ENCODE data around the gene C3orf20.

C3orf20 gene

DNA sequence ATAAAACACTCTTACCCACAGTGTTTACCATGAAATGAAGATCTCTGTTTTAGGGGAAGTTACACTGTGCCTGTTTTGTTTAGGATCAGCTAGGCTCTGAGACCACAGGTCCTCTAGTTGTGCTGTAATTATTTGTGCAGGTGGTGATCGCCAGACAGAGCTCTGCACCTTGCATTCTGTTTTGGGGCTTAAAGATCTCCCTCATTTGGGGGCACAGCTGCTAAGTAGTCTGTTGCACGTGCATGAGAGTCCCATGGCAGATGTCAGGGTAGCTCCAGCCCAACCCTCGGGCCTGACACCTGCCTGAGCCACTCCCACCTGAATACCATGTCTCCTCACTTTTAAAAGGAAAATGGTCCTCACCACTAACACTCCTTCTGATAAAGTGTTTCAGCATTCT lies 12.4 kb downstream of the C3orf20 start:
- Mint-ChIP-seq H3K4me3 (no peak overlapping the region), H3K27me3 (ENCODE audit: low read depth, poor library complexity) (peaks cover 50% of the 10 kb centered on the region), H3K27ac (no peak overlapping the region), H3K36me3 (ENCODE audit: low read depth) (no peaks in the 10 kb centered on the region), H3K4me1 (peaks cover 9% of the 10 kb centered on the region), H3K9me3 (peaks cover 5% of the 10 kb centered on the region)
- TF ChIP-seq, protein P1, sequence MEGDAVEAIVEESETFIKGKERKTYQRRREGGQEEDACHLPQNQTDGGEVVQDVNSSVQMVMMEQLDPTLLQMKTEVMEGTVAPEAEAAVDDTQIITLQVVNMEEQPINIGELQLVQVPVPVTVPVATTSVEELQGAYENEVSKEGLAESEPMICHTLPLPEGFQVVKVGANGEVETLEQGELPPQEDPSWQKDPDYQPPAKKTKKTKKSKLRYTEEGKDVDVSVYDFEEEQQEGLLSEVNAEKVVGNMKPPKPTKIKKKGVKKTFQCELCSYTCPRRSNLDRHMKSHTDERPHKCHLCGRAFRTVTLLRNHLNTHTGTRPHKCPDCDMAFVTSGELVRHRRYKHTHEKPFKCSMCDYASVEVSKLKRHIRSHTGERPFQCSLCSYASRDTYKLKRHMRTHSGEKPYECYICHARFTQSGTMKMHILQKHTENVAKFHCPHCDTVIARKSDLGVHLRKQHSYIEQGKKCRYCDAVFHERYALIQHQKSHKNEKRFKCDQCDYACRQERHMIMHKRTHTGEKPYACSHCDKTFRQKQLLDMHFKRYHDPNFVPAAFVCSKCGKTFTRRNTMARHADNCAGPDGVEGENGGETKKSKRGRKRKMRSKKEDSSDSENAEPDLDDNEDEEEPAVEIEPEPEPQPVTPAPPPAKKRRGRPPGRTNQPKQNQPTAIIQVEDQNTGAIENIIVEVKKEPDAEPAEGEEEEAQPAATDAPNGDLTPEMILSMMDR (IDR thresholded peaks at IDR 0.05) = no peak
- no peak for DNase-seq

DNA sequence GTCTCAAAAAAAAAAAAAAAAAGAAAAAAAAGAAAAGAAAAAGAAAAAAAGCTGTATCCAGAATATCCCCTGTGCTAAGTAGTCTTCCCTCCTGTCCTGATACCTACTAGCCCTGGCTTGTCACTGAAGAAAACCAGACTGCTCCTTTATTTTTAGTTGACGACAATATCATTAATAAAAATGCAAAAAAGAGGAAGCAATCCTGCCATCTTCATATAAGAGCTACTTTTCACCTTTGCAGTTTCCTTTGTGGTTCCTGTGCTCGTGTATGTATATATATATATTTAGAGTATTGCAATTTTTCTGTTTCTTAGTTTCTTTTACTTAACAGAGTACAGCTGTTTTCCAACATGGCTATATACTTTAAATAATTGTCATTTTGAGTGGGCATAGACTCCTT lies 13.6 kb downstream of the C3orf20 start:
- no peak overlapping the region for H3K4me3 Mint-ChIP-seq
- peaks cover 9% of the 10 kb centered on the region for H3K4me1 Mint-ChIP-seq
- TF ChIP-seq, protein P1 (IDR thresholded peaks at IDR 0.05) = no peak
- H3K9me3 Mint-ChIP-seq = peaks cover 16% of the 10 kb centered on the region
- H3K27ac Mint-ChIP-seq = no peak overlapping the region
- H3K36me3 Mint-ChIP-seq (ENCODE audit: low read depth) = no peaks in the 10 kb centered on the region
- H3K27me3 Mint-ChIP-seq (ENCODE audit: low read depth, poor library complexity) = peaks cover 54% of the 10 kb centered on the region
- no peak for DNase-seq

DNA sequence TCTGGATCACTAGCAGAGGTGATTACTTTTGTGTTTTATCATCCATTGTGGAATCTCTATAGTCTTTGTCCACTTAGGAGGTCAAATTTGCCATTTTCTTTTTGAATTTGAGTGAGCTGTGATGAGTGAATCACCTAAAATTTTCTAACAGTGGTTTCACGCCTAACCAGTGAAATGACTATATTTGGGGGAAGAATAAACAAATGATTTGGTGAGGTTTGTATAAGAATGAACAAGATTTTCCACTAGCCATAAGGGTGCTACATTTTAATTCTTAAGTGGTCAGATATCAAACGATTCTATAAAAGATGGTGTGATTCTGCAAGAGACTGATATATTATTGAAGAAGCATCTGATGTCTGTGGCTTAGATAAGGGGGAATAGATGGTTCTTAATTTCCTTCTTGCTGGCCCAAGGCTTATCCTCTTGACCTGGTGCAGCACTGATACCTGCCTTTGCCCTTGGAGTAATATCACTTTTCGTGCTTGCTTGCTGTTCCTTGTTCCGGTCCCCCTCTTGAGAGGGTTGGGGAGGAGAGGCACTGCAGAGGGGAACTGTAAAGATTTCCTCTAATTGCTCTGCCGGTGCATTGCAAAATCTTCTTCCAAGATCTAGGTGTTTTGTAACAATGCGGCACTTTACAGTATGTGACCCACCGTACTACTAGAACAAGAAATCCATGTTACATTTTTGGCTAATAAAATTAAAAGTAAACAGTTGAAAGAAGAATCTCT lies 14.5 kb downstream of the C3orf20 start:
- Mint-ChIP-seq H3K27ac (peak overlapping the region; percentile 82), H3K4me3 (no peak overlapping the region), H3K36me3 (ENCODE audit: low read depth) (no peaks in the 10 kb centered on the region), H3K4me1 (peaks cover 9% of the 10 kb centered on the region), H3K9me3 (peaks cover 25% of the 10 kb centered on the region), H3K27me3 (ENCODE audit: low read depth, poor library complexity) (peaks cover 55% of the 10 kb centered on the region)
- DNase-seq = no peak
- TF ChIP-seq, protein P1 (IDR thresholded peaks at IDR 0.05) = no peak

DNA sequence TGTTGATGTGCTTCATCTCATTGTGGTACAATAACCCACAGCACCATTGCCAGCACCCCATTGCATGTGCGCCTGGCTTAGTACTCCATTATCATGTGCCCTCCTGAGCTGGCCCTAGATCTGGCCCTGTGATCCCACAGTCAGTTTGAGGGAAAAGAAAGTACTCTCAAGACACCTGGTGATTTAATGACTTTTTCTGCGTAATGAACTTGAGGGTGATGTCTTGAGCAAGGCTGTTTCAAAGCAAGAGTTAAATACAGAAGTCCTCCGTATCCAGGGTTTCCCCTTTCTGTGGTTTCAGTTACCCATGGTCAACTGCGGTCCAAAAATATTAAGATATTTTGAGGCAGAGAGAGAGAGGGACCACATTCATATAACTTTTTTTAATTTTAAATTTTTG lies 16.3 kb downstream of the C3orf20 start:
- TF ChIP-seq, protein P1 (IDR thresholded peaks at IDR 0.05) = no peak
- no peaks in the 10 kb centered on the region for H3K4me1 Mint-ChIP-seq
- no peaks in the 10 kb centered on the region for H3K36me3 Mint-ChIP-seq (ENCODE audit: low read depth)
- no peak overlapping the region for H3K27ac Mint-ChIP-seq
- no peak for DNase-seq
- H3K4me3 Mint-ChIP-seq = no peak overlapping the region
- peaks cover 55% of the 10 kb centered on the region for H3K27me3 Mint-ChIP-seq (ENCODE audit: low read depth, poor library complexity)
- peaks cover 29% of the 10 kb centered on the region for H3K9me3 Mint-ChIP-seq

DNA sequence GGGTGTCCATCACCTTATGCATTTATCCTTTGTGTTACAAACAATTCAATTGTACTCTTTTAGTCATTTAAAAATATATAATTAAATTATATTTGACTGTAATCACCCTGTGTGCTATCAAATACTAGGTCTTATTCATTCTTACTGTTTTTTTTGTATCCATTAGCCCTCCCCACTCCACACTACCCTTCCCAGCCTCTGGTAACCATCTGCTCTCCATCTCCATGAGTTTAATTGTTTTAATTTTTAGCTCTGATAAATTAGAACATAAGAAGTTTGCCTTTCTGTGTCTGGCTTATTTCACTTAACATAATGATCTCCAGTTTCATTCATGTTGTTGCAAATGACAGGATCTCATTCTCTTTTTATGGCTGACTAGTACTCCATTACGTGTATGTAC lies 16.8 kb downstream of the C3orf20 start:
- Mint-ChIP-seq H3K4me3 (no peak overlapping the region), H3K9me3 (peaks cover 29% of the 10 kb centered on the region), H3K36me3 (ENCODE audit: low read depth) (no peaks in the 10 kb centered on the region), H3K27me3 (ENCODE audit: low read depth, poor library complexity) (peaks cover 51% of the 10 kb centered on the region), H3K27ac (no peak overlapping the region), H3K4me1 (no peaks in the 10 kb centered on the region)
- TF ChIP-seq, protein P1 (IDR thresholded peaks at IDR 0.05) = no peak
- no peak for DNase-seq

DNA sequence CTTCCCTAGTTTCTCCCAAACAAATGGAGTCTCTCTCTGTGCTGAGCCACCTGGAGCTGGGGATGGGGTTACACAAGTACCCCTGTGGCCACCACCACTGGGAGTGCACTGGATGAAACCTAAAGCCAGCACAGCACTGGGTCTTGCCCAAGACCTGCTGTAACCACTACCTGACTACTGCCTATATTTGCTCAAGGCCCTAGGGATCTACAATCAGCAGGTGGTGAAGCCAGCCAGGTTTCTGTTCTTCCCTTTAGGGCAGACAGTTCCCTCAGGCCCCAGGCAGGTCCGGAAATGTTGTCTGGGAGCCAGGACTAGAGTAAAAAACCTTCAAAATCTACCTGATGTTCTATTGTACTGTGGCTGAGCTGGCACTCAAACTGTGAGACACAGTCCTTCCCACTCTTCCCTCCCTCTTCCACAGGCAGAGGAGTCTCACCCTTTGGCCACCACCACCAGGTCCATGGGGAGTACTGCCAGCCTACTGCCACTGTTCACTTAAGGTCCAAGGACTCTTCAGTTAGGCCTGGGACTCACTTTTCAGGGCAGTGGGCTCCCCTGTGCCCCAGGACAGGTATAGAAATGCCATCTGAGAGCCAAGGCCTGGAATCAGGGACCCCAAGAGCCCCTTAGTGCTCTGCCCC lies 23.8 kb downstream of the C3orf20 start:
- no peak overlapping the region for H3K27ac Mint-ChIP-seq
- peaks cover 33% of the 10 kb centered on the region for H3K27me3 Mint-ChIP-seq (ENCODE audit: low read depth, poor library complexity)
- DNase-seq = no peak
- no peaks in the 10 kb centered on the region for H3K4me1 Mint-ChIP-seq
- TF ChIP-seq, protein P1 (IDR thresholded peaks at IDR 0.05) = no peak
- no peak overlapping the region for H3K4me3 Mint-ChIP-seq
- no peaks in the 10 kb centered on the region for H3K36me3 Mint-ChIP-seq (ENCODE audit: low read depth)
- peaks cover 10% of the 10 kb centered on the region for H3K9me3 Mint-ChIP-seq

All from nephron progenitor cell (in vitro differentiated cells).